Tibial artery (tissue), 4 donors: Measurements from ENCODE around the gene KLHDC8A.
"Not testable (repeated sequence)": the region's sequence is repeated elsewhere in the genome, so short reads cannot be mapped to it uniquely, and the experiment has no call there.

Source experiments
- DNase-seq, 2 donors: peaks; one replicate each; pipeline ENCODE4 v3.0.0-alpha.2; 2019
- H3K27ac ChIP-seq, 2 donors: fragments of 200-600 bp; sonication (generic) in 1 of 2; 1 replicate in 1 of 2; 2 replicates in 1 of 2; pipeline ENCODE4 v1.5.1; 2018 to 2019; ENCODE audit warnings: mild to moderate bottlenecking in 1 of 2
- H3K27me3 ChIP-seq, 2 donors: fragments of 200-600 bp; sonication (generic) in 1 of 2; one replicate each; pipeline versions ENCODE4 v1.5.1 to v1.6.0; 2016 to 2019
- H3K36me3 ChIP-seq, 3 donors: fragments of 200-600 bp; sonication (generic) in 2 of 3; one replicate each; pipeline ENCODE4 v1.5.1; 2016 to 2019; ENCODE audit warnings: mild to moderate bottlenecking in 2 of 3
- H3K4me1 ChIP-seq, 4 donors: fragments of 200-600 bp; sonication (generic) in 2 of 4; 1 replicate in 3 of 4; 2 replicates in 1 of 4; pipeline ENCODE4 v1.5.1; 2016 to 2019
- H3K4me3 ChIP-seq, 2 donors: fragments of 200-600 bp; sonication (generic) in 1 of 2; 1 replicate in 1 of 2; 2 replicates in 1 of 2; pipeline ENCODE4 v1.5.1; 2018 to 2019; ENCODE audit warnings: mild to moderate bottlenecking in 2 of 2
- H3K9me3 ChIP-seq, 3 donors: fragments of 200-600 bp; sonication (generic) in 1 of 3; one replicate each; pipeline ENCODE4 v1.5.1; 2016 to 2019
- intact Hi-C: fragments of 100-400 bp; cut with DNase I; formaldehyde crosslinking; loops from one replicate; pipeline ENCODE4 v1.15.0; 2023; ENCODE audit warnings: low total_unique reads
- TF ChIP-seq, protein P1 (sequence below), 2 experiments: fragments of 200-600 bp in 1 of 2; fragments of 450-650 bp in 1 of 2; IDR thresholded peaks; one replicate each; pipeline ENCODE4 v1.5.1; 2017 to 2019; ENCODE audit warnings: antibody characterized with exemption in 2 of 2, mild to moderate bottlenecking in 1 of 2, moderate library complexity in 1 of 2

KLHDC8A gene

DNA sequence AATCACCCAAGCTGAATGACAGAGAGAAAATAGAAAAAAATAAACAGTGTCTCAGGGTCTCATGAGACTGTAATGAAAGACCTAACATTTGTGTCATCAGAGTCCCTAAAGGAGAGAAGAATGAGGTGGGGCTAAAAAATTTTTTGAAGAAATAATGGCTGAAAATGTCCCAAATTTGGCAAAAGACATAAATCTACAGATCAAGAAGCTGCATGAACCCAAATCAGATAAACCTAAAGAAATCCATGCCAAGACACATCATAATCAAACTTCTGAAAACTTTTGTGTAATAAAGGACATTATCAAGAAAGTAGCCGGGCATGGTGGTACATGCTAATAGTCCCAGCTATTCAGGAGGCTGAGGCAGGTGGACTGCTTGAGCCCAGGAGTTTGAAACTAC lies 35.9 kb upstream of the KLHDC8A start:
- peaks cover 0 to 21% of the 10 kb centered on the region in 2 donors for H3K27me3 ChIP-seq
- no peaks in the 10 kb centered on the region for H3K36me3 ChIP-seq
- no peak for DNase-seq
- no peak overlapping the region for H3K4me3 ChIP-seq
- H3K27ac ChIP-seq = no peak overlapping the region
- intact Hi-C loops = loop anchor here (5.0 kb wide), 1 partner anchor 95 kb away; no protein-coding TSS in a partner anchor
- TF ChIP-seq, protein P1, sequence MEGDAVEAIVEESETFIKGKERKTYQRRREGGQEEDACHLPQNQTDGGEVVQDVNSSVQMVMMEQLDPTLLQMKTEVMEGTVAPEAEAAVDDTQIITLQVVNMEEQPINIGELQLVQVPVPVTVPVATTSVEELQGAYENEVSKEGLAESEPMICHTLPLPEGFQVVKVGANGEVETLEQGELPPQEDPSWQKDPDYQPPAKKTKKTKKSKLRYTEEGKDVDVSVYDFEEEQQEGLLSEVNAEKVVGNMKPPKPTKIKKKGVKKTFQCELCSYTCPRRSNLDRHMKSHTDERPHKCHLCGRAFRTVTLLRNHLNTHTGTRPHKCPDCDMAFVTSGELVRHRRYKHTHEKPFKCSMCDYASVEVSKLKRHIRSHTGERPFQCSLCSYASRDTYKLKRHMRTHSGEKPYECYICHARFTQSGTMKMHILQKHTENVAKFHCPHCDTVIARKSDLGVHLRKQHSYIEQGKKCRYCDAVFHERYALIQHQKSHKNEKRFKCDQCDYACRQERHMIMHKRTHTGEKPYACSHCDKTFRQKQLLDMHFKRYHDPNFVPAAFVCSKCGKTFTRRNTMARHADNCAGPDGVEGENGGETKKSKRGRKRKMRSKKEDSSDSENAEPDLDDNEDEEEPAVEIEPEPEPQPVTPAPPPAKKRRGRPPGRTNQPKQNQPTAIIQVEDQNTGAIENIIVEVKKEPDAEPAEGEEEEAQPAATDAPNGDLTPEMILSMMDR (IDR thresholded peaks at IDR 0.05) = no peak
- H3K9me3 ChIP-seq = no peaks in the 10 kb centered on the region
- no peaks in the 10 kb centered on the region for H3K4me1 ChIP-seq

DNA sequence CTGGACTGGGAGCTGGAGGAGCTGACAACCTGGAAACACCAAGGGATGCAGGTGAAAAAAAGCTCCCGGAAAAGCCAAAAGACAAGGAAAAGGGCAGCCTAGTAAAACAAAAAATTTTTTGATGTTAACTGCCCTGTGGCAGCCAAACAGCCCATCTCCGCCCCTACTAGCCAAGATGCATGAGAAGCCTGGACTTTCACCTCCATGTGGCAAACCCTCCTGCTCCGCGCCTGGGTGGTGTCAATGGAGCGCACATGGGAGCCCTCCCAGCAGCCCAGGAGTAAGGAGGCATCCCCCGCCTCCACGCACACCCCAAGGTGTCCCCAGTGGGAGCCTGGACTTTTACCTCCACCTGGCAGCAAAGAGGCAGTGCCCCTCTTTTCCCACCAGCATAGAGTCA lies 34.7 kb upstream of the KLHDC8A start:
- H3K27me3 ChIP-seq = peaks cover 0 to 21% of the 10 kb centered on the region in 2 donors
- intact Hi-C loops = loop anchor here (5.0 kb wide), 1 partner anchor 94 kb away; no protein-coding TSS in a partner anchor
- no peaks in the 10 kb centered on the region for H3K4me1 ChIP-seq
- no peak for DNase-seq
- no peaks in the 10 kb centered on the region for H3K36me3 ChIP-seq
- H3K9me3 ChIP-seq = no peaks in the 10 kb centered on the region
- TF ChIP-seq, protein P1 (IDR thresholded peaks at IDR 0.05) = no peak
- no peak overlapping the region for H3K27ac ChIP-seq
- no peak overlapping the region for H3K4me3 ChIP-seq

DNA sequence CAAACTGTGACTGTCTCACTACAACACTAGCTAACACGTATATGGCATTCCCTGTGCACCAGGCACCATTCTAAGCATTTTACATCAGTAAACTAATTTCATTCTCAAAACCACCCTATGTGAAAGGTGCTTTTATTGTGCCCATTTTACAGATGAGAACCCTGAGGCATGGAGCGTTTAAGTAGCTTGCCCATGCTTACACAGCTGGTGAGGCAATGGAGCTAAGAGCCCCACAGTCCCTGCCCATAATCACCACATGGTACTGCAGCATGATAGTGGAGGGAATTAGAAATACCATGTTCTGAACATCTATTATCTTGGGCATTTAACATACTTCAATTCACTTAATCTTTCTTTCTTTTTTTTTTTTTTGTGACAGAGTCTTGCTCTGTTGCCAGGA lies 31.1 kb upstream of the KLHDC8A start:
- Histone ChIP-seq H3K4me3 (no peak overlapping the region), H3K27ac (no peak overlapping the region), H3K4me1 (no peaks in the 10 kb centered on the region), H3K27me3 (peaks cover 0 to 19% of the 10 kb centered on the region in 2 donors), H3K9me3 (no peaks in the 10 kb centered on the region), H3K36me3 (no peaks in the 10 kb centered on the region)
- DNase-seq = no peak
- intact Hi-C loops = no loop called here
- TF ChIP-seq, protein P1 (IDR thresholded peaks at IDR 0.05) = no peak

DNA sequence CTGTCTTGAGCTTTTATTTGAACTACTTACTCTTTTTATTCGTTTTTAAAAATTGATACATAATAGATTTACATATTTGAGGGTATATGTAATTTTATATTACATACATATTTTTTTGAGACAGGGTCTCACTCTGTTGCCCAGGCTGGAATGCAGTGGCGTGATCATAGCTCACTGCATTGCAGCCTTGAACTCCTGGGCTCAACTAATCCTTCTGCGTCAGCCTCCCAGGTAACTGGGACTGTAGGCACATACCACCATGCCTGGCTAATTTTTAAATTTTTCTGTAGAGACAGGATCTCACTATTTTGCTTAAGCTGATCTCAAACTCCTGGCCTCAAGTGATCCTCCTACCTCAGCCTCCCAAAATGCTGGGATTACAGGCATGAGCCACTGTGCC lies 26.3 kb upstream of the KLHDC8A start:
- H3K36me3 ChIP-seq, H3K4me1 ChIP-seq, H3K27ac ChIP-seq, H3K4me3 ChIP-seq, DNase-seq, H3K27me3 ChIP-seq, intact Hi-C loops, H3K9me3 ChIP-seq: not testable (repeated sequence)

- DNase-seq = no peak
- H3K27ac ChIP-seq = no peak overlapping the region
- H3K9me3 ChIP-seq = no peaks in the 10 kb centered on the region
- no peaks in the 10 kb centered on the region for H3K36me3 ChIP-seq
- no peaks in the 10 kb centered on the region for H3K4me1 ChIP-seq
- TF ChIP-seq, protein P1 (IDR thresholded peaks at IDR 0.05) = no peak
- H3K27me3 ChIP-seq = peaks cover 0 to 2% of the 10 kb centered on the region in 2 donors
- H3K4me3 ChIP-seq = no peak overlapping the region
- intact Hi-C loops = no loop called here
These were observed 25.8 kb upstream of the KLHDC8A start for GRCh38 chr1:205382561-205382960.

DNA sequence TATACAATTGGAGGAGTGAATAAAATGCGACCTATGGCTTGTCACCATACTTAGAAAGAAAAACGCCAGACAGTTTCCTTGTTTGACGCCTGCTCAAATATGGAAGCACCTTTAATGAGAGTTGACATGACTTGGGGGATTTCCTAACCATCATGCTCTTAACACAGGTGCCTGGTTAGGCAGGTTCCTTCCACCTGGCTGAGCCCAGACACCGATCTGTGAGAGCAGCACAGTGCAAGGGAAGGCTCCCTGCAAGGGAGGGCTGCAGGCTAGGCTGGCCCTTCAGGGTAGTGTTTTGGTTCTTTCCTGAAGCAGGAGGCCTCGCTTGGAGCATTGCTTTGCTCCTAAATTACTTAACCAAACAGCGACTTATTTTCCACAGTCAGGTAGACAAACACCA lies 24.6 kb upstream of the KLHDC8A start:
- intact Hi-C loops = no loop called here
- TF ChIP-seq, protein P1 (IDR thresholded peaks at IDR 0.05) = no peak
- H3K9me3 ChIP-seq = no peaks in the 10 kb centered on the region
- no peak overlapping the region for H3K27ac ChIP-seq
- no peak for DNase-seq
- peaks cover 0 to 2% of the 10 kb centered on the region in 2 donors for H3K27me3 ChIP-seq
- H3K4me1 ChIP-seq = peaks cover 0 to under 1% (median 0%) of the 10 kb centered on the region in 4 donors
- no peak overlapping the region for H3K4me3 ChIP-seq
- no peaks in the 10 kb centered on the region for H3K36me3 ChIP-seq
